Subcutaneous adipose tissue (tissue), 4 donors: Measurements from ENCODE around the gene TAOK1. TPM values are rescaled to one million over a fixed set of nuclear protein-coding genes. Genes with fewer than 3 reads are reported as not detected.

ENCODE experiments used
- CTCF ChIP-seq: fragments of 450-650 bp; IDR thresholded peaks from one replicate; pipeline ENCODE4 v1.5.1; 2016; ENCODE audit warnings: low read depth, mild to moderate bottlenecking, control low read depth, antibody characterized with exemption, moderate library complexity
- total RNA-seq, 4 donors: library from RNA; depleted of rRNA; stranded (reverse); fragments of >200 nt; gene quantifications; one replicate each; pipeline ENCODE4 v1.1.0, GENCODE V29; 2016

The TAOK1 gene
- total RNA-seq, 4 donors from 2014 or later, result 64.8 to 106 (median 79.1) TPM

GRCh38 chr17:29363716-29364115, 26.4 kb upstream of the TAOK1 start:
- no peak for TF ChIP-seq CTCF

- no peak for TF ChIP-seq CTCF
These were observed 25.5 kb upstream of the TAOK1 start for GRCh38 chr17:29364691-29365090.

GRCh38 chr17:29368161-29368560, 22.0 kb upstream of the TAOK1 start:
- TF ChIP-seq CTCF, result no peak

- TF ChIP-seq CTCF, result no peak
These were observed 21.2 kb upstream of the TAOK1 start for GRCh38 chr17:29368926-29369325.

GRCh38 chr17:29369831-29370735, 20.1 kb upstream of the TAOK1 start:
- no peak for TF ChIP-seq CTCF

- TF ChIP-seq CTCF, result no peak
These were observed 13.4 kb upstream of the TAOK1 start for GRCh38 chr17:29376667-29377270.

- no peak for TF ChIP-seq CTCF
These were observed 11.7 kb upstream of the TAOK1 start for GRCh38 chr17:29378500-29378899.
